Measurements from ENCODE around the gene THAP11.

- TF ChIP-seq POU2F2 (IDR thresholded peaks at IDR 0.05; ENCODE audit: low read depth, low read length) (no peak), POLR2A (IDR thresholded peaks at IDR 0.05; ENCODE audit: low read depth, low read length) (no peak)
Measured at GRCh38 chr16:67857547-67858233, 15.6 kb downstream of the THAP11 start.
